HG03354 (cell line): ENCODE data around the gene INF2.
"Not testable (repeated sequence)": the region's sequence is repeated elsewhere in the genome, so short reads cannot be mapped to it uniquely, and the experiment has no call there.

Source experiments
- ATAC-seq: cut with Tn5 transposase; IDR thresholded peaks from one replicate; pipeline ENCODE4 v1.9.1; 2021; ENCODE audit warnings: mild to moderate bottlenecking; ENCODE audit not compliant: unreplicated experiment, poor library complexity, severe bottlenecking

INF2 gene

DNA sequence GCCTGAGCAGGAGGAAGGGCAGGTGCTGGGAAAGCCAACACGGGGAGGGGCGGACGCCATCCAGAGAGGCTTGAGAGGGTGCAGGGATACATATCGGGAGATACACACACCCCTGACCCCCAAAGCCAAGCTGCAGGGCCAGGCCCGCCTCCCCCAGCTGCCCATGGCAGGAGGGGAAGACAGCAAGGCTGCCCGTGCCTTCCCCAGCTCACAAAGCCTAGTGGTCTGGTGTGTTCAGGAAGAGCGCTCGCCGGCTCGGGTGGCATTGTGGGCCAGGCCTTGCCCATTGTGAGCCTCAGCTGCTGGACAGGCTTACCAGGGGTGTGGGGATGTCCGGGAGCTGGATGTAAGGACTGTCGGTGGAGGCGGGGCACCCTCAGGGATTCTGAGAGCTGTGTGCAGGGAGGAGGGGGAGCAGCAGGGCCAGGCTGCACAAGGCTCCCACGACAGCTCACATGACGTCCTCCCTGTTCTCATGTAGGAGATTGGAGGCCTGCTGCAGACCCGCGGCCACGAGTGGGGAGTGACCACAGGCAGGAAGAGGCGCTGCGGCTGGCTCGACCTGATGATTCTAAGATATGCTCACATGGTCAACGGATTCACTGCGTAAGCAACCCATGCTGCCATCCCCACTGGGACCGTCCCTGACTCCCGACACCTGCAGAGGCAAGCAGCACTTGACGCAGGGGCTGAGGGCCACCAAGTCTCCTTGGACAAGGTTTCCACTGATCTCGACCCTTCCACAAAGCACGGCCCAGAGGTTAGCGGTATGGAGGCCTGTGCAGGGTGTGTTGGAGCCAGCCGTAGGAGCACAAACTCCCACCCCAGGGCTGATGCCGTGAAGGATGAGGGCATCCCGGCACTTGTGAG, 53.4 kb downstream of the INF2 start:
- ATAC-seq = no peak

DNA sequence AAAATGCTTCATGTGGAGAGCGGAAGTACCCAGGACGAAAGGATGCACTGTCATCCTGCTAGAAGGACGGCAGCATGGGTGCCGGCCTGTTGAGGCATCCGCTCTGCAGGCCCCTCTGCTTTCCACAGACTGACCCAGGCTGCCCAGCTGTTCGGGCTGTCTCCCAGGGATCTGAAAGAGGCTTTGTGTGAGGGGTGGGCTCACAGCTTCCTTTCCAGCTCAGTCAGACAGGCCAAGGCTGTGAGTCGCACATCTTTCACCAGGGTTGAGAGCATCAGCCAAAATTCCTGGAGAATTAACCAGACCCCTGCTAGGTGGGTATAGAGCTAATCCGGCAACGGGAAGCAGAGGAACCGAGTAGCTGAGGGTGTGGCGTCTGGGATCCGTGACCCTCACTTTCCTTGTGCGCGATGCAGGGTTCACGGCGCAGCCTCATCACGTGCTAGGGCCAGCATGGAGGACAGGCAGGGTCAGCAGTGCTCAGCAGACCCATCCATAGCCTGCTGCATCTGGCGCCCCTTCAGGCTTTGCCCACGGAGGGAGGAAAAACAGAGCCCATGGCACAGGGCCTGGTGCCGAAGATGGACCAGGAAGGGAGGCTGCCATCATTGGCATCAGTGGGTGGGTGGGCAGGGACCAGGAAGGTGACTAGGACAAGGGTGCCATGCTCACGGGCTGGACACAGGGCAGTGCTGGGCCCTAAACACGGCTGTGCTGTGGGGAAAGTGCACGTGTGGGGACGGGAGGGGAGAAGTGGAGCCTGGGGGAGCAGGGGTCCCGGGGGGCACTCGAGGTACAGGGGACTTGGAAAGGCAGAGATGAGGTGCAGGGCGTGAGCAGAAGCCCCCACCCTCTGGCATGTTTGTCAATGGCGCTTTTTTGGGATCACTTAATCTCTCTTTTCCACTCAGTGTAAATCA, 54.3 kb downstream of the INF2 start:
- ATAC-seq = no peak

DNA sequence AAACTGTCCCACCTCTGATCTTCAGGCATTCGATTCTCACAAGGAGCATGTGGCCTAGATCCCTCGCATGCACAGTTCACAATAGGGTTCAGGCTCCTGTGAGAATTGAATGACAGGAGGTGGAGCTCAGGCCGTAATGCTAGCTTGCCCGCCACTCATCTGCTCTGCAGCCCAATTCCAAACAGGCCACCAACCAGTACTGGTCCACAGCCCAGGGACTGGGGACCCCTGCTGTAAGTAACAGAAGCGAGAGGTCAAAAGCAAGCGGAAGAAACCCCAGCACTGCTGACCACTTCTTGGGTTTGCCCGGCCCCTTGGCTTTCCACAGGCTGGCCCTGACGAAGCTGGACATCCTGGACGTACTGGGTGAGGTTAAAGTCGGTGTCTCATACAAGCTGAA, 55.1 kb downstream of the INF2 start:
- no peak for ATAC-seq

DNA sequence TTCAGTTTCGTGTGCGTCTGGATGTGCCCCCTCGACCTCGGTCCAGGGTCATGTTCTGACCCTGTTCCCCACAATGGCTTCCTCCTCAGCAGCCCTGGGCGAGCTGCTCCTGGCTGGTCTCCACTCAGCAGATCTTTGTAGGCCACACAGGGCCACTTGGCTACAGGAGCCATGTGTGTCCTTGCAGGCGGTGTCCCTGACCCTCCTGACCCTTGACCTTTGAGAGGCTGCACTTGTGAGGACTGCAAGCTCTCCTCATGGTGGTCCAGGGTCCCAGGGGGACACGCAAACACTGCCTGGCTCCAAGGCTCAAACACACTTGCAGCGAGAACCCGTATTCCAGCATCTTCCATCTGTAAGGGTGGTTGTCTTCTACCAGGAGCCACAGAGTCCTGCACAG, 56.0 kb downstream of the INF2 start:
- no peak for ATAC-seq

DNA sequence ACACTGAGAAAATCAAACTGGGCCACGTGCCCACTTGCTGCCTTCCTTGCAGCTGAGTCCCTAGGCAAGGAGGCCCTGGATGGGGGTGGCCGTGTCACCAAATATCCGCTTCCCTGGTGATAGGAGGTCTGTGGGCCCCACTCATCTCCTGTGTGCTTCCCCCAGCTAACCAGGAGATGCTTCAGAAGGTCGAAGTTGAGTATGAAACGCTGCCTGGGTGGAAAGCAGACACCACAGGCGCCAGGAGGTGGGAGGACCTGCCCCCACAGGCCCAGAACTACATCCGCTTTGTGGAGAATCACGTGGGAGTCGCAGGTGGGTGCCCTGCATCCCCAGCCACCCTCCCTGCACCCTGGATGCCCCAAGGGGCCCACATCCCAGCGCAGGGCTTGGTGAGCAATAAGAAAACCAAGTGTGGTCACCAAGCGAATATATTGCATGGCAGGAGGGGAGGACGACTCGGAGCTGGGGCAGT, 56.7 kb downstream of the INF2 start:
- no peak for ATAC-seq

DNA sequence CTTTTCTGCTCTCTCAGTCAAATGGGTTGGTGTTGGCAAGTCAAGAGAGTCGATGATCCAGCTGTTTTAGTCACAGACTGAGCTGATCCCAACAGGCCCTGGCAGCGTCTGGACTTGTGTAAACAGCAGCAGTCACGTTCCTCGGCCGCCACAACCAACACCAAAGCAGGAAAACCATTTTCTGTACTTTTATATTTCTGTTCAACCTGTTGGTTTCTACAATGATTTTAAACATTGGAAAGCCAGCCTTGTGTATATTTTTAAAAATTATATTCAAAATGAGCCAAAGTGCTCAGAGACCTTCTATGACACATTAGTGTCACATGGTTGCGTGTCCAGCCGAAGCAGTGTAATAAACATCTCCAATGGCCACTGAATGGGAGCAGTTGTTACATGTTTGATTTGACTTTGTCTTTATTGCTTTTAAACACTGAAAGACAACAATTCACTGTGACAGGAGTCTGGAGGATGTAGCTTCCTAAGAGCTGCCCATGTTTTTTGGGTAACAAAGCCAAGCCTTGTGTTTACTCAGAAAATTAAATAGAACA, 57.6 kb downstream of the INF2 start:
- no peak for ATAC-seq

DNA sequence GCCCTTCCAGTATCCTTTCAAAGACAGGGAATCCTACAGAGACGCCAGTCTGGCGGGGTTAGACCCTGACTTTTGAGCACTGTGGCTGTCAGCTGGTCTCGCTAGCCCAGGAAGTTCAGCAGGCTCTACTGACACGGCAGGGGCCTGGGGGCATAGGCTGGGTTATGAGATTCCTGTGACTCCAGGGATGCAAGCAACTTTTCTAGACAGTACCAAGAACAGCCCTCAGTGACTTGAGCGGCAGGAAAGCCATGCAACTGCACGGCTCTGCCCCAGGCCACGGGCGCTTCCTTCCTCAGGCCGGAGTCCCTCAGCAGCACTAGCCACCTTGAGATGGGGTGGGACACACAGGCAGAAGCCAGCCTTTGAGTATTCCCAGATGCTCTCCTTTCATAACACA, 58.5 kb downstream of the INF2 start:
- no peak for ATAC-seq

DNA sequence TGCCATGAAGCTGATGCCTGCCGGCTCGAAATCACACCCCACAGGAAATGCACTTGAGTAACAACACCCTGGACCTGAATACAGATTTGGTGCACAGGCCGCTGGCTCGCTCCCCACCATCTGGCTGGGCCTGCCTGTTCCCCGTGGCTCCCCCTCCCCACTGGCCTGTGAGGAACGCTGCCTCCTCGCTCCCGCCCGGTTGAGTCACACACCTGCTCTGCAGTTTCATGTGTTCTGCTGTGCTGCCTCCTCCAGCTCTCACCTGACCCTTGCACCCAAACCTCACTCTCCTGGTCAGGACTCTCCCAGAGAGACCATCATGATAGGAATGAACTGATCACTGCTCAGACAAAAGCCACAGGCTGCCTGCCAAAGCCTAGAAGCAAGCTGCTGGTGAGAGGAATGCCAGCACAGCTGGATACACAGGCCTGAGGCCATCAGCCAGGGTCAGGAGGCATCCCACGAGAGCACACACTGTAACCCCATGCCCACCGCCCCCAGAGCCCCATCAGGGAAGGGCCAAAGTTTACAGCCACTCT, 59.8 kb downstream of the INF2 start:
- no peak for ATAC-seq

DNA sequence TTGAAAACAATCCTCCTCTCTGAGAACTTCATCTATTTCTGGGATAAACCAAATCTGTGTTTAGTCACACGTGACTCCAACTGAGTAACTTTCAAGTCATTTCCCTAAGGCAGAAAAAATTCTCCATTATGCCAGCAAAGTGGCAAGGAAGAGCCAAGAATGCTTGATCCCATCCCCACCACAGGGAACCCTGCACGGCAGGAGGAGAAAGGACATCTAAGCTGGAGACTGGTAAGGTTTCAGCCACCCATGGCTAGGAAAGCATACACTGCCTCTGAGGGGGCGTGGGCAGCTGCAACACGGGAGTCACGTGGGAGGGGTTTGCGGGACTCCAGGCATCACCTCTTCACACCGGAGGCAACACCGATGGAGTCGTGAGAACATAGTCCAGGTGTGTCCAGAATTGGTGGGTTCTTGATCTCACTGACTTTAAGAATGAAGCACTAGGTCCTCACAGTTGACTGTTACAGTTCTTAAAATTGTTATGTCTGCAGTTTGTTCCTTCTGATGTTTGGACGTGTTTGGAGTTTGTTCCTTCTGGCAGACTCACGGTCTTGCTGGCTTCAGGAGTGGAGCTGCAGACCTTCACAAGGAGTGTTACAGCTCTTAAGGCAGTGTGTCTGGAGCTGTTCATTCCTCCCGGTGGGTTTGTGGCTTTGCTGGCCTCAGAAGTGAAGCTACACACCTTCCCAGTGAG, 60.8 kb downstream of the INF2 start:
- no peak for ATAC-seq

DNA sequence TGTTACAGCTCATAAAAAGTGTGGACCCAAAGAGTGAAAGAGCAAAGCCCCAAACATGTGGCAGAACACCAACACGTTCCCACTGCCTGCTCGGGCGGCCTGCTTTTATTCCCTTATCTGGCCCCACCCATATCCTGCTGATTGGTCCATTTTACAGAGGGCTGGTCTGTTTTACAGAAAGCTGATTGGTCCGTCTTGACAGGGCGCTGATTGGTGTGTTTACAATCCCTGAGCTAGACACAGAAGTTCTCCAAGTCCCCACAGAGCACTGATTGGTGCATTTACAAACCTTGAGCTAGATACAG, 61.3 kb downstream of the INF2 start:
- not testable (repeated sequence) for ATAC-seq

DNA sequence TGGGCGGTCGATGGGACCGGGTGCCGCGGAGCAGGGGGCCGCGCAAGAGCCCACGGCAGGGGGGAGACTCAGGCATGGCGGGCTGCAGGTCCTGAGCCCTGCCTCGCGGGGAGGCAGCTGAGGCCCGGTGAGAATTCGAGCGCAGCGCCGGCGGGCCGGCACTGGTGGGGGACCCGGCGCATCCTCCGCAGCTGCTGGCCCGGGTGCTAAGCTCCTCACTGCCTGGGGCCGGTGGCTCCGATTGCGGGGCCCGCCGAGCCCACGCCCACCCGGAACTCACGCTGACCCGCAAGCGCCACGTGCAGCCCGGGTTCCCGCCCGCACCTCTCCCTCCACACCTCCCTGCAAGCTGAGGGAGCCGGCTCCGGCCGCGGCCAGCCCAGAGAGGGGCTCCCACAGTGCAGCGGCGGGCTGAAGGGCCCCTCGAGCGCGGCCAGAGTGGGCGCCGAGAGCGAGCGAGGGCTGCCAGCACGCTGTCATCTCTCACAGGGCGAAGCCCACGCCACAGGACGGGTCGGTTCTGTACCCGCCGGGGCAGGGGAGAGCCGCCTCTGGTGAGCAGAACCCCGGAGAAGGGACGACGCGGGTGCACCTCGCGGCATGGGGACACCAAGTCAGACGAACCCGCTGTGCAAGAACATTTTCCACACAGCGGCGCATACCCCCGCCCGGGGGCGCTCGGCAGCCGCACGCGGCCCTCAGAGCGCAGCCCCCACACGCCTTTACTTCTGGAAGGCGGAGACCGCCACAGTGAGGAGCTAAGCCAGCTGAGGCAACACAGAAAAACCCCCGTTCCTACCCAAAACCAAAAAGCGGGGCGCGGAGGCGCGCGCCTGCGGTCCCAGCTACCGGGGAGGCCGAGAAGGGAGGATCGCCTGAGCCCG, 62.4 kb downstream of the INF2 start:
- no peak for ATAC-seq

DNA sequence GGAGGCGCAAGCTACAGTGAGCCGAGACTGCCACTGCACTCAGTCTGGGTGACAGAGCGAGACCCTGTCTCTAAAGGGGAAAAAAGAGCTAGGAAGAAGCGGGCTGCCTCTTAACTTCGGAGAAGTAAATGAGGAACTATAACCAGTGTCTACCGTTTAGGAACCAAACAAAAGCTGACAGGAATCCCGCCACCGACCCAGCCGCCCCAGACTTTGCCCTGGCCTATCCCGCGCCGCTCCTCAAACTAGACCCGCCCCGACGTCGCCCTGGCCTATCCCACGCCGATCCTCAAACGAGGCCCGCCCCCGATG, 63.0 kb downstream of the INF2 start:
- peak; percentile 85 for ATAC-seq

DNA sequence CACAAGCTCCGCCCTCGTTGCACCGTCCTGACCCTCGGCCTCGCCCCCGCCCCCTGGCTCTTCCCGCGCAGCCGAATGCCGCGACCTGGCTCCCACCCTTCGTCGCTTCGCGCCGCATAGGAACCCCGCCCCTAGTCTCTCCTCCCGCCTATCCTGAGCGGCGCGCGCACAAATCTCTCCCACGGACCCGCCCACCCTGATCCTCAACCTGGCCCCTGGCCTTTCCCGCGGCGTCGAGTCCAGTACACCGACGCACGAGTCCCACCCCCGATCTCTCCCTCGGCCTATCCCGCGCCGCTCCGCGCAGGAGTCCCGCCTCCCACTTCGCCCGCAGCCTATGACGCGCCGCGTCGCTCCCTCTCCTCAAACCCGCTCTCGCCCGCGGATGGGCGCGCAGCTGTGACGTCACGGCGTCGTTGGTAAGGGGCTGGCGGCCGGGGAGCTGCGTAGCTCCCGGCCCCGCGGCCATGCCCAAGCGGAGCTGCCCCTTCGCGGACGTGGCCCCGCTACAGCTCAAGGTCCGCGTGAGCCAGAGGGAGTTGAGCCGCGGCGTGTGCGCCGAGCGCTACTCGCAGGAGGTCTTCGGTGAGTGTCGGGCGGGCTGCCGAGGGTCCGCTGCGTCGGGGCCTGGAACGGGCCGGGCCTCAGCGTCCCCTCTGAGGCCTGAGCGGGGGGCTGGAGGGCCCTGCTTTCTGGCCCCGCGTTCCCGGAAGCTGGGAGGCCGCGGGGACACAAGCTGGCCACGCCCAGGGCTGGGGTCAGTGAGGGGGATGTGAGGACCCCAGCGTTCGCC, 63.5 kb downstream of the INF2 start, which contains the start of gene SIVA1:
TSS of gene SIVA1 (plus strand) at position 413 of the 793 bp plus-strand sequence. CDS start at position 468, 55 bp downstream.
- peak; percentile 94 for ATAC-seq

DNA sequence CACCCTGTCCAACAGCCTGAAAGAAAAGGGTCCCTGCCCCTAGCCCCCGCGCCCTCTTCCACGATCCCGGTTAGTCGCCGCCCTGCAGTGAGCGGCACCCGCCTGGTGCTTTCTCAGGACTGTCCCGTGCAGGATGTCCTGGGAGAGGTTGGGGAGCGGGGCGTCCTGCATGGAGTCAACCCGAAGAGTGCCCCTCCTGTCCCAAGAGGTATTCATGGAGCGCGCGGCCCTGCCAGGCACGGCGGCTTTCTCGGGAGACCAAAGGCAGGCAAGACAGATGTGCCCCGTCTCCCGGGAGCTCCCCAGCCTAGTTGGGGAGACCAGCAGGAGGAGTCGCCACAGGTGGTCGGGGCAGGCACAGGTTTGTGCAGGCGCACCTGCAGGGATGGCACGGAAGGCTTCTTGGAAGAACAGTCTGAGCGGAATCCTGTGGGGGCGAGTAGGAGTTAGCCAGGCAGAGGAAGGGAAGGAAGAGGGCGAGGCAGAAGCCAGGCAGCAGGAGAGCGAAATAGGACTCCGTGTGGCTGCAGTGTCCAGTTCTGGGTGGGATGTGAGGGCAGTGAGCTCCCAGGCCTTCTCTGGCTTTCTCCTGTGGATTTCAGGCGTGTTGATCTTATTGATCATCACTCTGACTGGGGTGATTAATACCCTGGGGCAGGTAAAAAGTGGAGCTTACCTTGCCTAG, 64.3 kb downstream of the INF2 start:
- no peak for ATAC-seq

DNA sequence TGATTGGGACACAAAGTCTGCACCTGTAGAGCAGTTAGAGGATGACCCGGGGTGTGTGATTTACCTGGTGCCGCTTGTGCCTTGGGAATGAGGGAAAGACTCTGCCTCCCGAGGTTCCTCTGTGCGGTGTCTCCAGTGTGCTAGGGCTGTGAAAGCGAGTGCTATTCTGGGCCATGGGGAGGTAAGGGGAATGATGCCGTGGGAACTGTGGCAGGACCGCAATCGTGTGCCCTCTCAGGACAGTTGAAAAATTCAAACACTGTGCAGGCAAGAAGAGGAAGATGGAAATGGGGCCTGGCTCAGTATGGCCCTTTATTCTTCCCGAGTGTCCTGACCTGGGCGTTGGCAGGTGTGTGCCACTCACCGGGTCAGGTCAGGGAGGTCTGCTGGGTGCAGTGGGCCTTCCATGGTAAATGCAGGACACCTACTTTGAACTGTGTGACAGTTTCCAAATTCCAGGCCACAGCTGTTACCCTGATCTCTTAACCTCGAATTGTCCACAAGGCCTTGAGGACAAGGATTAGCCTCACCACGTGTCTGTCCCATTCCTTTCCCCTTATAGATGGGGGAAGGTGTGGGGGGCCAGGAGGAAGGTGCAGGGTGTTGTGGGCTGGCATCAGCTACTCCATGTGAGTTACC, 64.9 kb downstream of the INF2 start:
- no peak for ATAC-seq

DNA sequence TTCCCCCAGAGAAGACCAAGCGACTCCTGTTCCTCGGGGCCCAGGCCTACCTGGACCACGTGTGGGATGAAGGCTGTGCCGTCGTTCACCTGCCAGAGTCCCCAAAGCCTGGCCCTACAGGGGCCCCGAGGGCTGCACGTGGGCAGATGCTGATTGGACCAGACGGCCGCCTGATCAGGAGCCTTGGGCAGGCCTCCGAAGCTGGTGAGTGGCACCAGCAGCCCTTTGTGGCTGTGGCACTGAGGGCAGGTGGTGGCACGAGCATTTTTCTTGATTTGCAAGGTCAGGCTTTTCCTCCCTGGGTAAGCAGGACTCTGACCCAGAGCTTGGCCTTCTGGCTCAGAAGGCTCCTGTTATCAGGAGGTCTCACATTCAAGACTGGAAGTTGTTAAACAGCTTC, 66.2 kb downstream of the INF2 start:
- no peak for ATAC-seq
